OCI-LY3 (cell line): ENCODE results near the gene KCNE1.
"Not testable (repeated sequence)": the region's sequence is repeated elsewhere in the genome, so short reads cannot be mapped to it uniquely, and the experiment has no call there.

Source experiments
- EZH2phosphoT487 ChIP-seq: fragments of 200-600 bp; shearing (Covaris generic); IDR thresholded peaks from 2 replicates; pipeline ENCODE4 v1.6.1; 2018; ENCODE audit warnings: antibody characterized with exemption, mixed run types, low read depth
- TF ChIP-seq, protein P1 (sequence below): fragments of 200-600, 300-600 bp; sonication (generic); IDR thresholded peaks from 2 replicates; pipeline ENCODE4 v1.5.1; 2014; ENCODE audit warnings: antibody characterized with exemption, low read length, low read depth

DNA sequence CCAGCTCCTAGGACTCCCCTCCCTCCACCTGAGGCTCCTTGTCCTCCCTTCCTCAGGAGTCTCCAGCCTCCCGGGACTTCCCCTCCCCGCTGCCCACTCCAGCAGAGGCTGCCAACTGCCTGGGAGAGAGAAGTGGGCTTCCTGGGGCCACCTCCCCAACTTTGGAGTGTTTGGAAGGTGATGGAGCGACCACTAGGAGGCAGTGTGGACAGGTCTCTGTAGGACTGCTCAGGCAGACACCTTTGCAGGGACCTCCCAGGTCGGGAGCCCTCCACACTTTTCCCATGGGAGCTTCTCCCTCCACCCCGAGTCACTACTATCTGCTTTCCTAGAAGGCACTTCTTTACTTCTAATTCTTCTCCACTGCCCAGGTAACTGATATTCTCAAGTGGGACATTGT lies 107.3 kb downstream of the KCNE1 start:
- TF ChIP-seq, protein P1, sequence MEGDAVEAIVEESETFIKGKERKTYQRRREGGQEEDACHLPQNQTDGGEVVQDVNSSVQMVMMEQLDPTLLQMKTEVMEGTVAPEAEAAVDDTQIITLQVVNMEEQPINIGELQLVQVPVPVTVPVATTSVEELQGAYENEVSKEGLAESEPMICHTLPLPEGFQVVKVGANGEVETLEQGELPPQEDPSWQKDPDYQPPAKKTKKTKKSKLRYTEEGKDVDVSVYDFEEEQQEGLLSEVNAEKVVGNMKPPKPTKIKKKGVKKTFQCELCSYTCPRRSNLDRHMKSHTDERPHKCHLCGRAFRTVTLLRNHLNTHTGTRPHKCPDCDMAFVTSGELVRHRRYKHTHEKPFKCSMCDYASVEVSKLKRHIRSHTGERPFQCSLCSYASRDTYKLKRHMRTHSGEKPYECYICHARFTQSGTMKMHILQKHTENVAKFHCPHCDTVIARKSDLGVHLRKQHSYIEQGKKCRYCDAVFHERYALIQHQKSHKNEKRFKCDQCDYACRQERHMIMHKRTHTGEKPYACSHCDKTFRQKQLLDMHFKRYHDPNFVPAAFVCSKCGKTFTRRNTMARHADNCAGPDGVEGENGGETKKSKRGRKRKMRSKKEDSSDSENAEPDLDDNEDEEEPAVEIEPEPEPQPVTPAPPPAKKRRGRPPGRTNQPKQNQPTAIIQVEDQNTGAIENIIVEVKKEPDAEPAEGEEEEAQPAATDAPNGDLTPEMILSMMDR = not testable (repeated sequence)
- not testable (repeated sequence) for TF ChIP-seq EZH2phosphoT487
